GM19240 (cell line): ENCODE measurements around the gene NBEAL2.

Experiments used
- DNase-seq: peaks from one replicate; pipeline ENCODE4 v3.0.0; 2011; ENCODE audit warnings: low spot score; ENCODE audit not compliant: insufficient read length

Gene NBEAL2

GRCh38 chr3:46978985-46979944 lies at the start of gene NBEAL2:
Gene NBEAL2 (plus strand): TSS chr3:46979666. CDS start chr3:46979862, 196 bp downstream.
- DNase-seq, result peak; percentile 90

GRCh38 chr3:46930166-46930944 lies 49.1 kb upstream of the NBEAL2 start:
- DNase-seq, result no peak

- no peak for DNase-seq
These were observed 48.5 kb upstream of the NBEAL2 start for GRCh38 chr3:46930945-46931403.

GRCh38 chr3:46931631-46932331 lies 47.7 kb upstream of the NBEAL2 start:
- no peak for DNase-seq

- DNase-seq, result no peak
These were observed 46.8 kb upstream of the NBEAL2 start for GRCh38 chr3:46932455-46933225.

- no peak for DNase-seq
These were observed 46.2 kb upstream of the NBEAL2 start for GRCh38 chr3:46933261-46933660.

- DNase-seq, result no peak
These were observed 45.4 kb upstream of the NBEAL2 start for GRCh38 chr3:46934072-46934471.

GRCh38 chr3:46934498-46935167 lies 44.8 kb upstream of the NBEAL2 start:
- no peak for DNase-seq

GRCh38 chr3:46935168-46935858 lies 44.2 kb upstream of the NBEAL2 start:
- no peak for DNase-seq

GRCh38 chr3:46935989-46936558 lies 43.4 kb upstream of the NBEAL2 start:
- no peak for DNase-seq

- DNase-seq, result no peak
These were observed 42.7 kb upstream of the NBEAL2 start for GRCh38 chr3:46936733-46937250.

GRCh38 chr3:46938118-46938517 lies 41.3 kb upstream of the NBEAL2 start:
- no peak for DNase-seq

GRCh38 chr3:46939578-46940445 lies 39.7 kb upstream of the NBEAL2 start:
- no peak for DNase-seq

GRCh38 chr3:46942076-46942475 lies 37.4 kb upstream of the NBEAL2 start:
- DNase-seq, result no peak

GRCh38 chr3:46942481-46943236 lies 36.8 kb upstream of the NBEAL2 start:
- no peak for DNase-seq

GRCh38 chr3:46943237-46944187 lies 36.0 kb upstream of the NBEAL2 start:
- DNase-seq, result no peak
